ENCODE results near the gene CLEC16A.

The CLEC16A gene

GRCh38 chr16:10967986-10968385 lies 23.6 kb downstream of the CLEC16A start:
- no peak for DNase-seq

GRCh38 chr16:10968498-10968897 lies 24.1 kb downstream of the CLEC16A start:
- DNase-seq, result no peak

- DNase-seq, result no peak
These were observed 25.3 kb downstream of the CLEC16A start for GRCh38 chr16:10969615-10970014.

GRCh38 chr16:10970065-10970464 lies 25.7 kb downstream of the CLEC16A start:
- DNase-seq, result no peak

- no peak for DNase-seq
These were observed 27.2 kb downstream of the CLEC16A start for GRCh38 chr16:10971560-10971961.

GRCh38 chr16:10972108-10972818 lies 27.9 kb downstream of the CLEC16A start:
- DNase-seq, result no peak

GRCh38 chr16:10972819-10973464 lies 28.6 kb downstream of the CLEC16A start:
- DNase-seq, result no peak

- DNase-seq, result no peak
These were observed 32.3 kb downstream of the CLEC16A start for GRCh38 chr16:10976634-10977033.

- DNase-seq, result no peak
These were observed 33.8 kb downstream of the CLEC16A start for GRCh38 chr16:10978124-10978523.

GRCh38 chr16:10978871-10979446 lies 34.6 kb downstream of the CLEC16A start:
- no peak for DNase-seq

GRCh38 chr16:10979717-10980601 lies 35.6 kb downstream of the CLEC16A start:
- no peak for DNase-seq

GRCh38 chr16:10980813-10981212 lies 36.4 kb downstream of the CLEC16A start:
- no peak for DNase-seq

- DNase-seq, result no peak
These were observed 37.4 kb downstream of the CLEC16A start for GRCh38 chr16:10981697-10982216.

- no peak for DNase-seq
These were observed 38.2 kb downstream of the CLEC16A start for GRCh38 chr16:10982465-10983150.

- DNase-seq, result no peak
These were observed 38.8 kb downstream of the CLEC16A start for GRCh38 chr16:10983159-10983558.

- no peak for DNase-seq
These were observed 40.1 kb downstream of the CLEC16A start for GRCh38 chr16:10984509-10984908.

GRCh38 chr16:10987361-10988163 lies 43.2 kb downstream of the CLEC16A start:
- DNase-seq, result no peak

GRCh38 chr16:10988164-10988803 lies 43.9 kb downstream of the CLEC16A start:
- DNase-seq, result peak; percentile 61

GRCh38 chr16:10988879-10989278 lies 44.5 kb downstream of the CLEC16A start:
- DNase-seq, result no peak

- no peak for DNase-seq
These were observed 45.2 kb downstream of the CLEC16A start for GRCh38 chr16:10989559-10989958.

- no peak for DNase-seq
These were observed 46.0 kb downstream of the CLEC16A start for GRCh38 chr16:10990378-10990777.
